Peyer's patch (tissue), 4 donors: ENCODE measurements around the gene USP37. TPM values are rescaled to one million over a fixed set of nuclear protein-coding genes. Genes with fewer than 3 reads are reported as not detected.
"Not testable (repeated sequence)": the region's sequence is repeated elsewhere in the genome, so short reads cannot be mapped to it uniquely, and the experiment has no call there.

Experiments
- DNase-seq, 3 donors: peaks; one replicate each; pipeline ENCODE4 v3.0.0-alpha.2; 2017 to 2019
- H3K27ac ChIP-seq, 4 donors: fragments of 200-600 bp; sonication (generic); one replicate each; pipeline ENCODE4 v1.5.1; 2016 to 2019
- H3K27me3 ChIP-seq, 2 donors: fragments of 200-600 bp; sonication (generic); one replicate each; pipeline ENCODE4 v1.5.1; 2019
- H3K36me3 ChIP-seq, 3 donors: fragments of 200-600 bp; sonication (generic); one replicate each; pipeline ENCODE4 v1.5.1; 2016 to 2019
- H3K4me1 ChIP-seq, 4 donors: fragments of 200-600 bp; sonication (generic); one replicate each; pipeline ENCODE4 v1.5.1; 2016 to 2019
- H3K4me3 ChIP-seq, 4 donors: fragments of 200-600 bp; sonication (generic); 1 replicate in 3 of 4; 2 replicates in 1 of 4; pipeline ENCODE4 v1.5.1; 2016 to 2019; ENCODE audit warnings: mild to moderate bottlenecking in 1 of 4
- H3K9me3 ChIP-seq, 4 donors: fragments of 200-600 bp; sonication (generic); one replicate each; pipeline ENCODE4 v1.5.1; 2016 to 2019; ENCODE audit warnings: mild to moderate bottlenecking in 1 of 4
- POLR2A ChIP-seq, 2 donors: fragments of 450-650 bp; IDR thresholded peaks; one replicate each; pipeline ENCODE4 v1.5.1; 2017; ENCODE audit warnings: antibody characterized with exemption in 2 of 2, mild to moderate bottlenecking in 2 of 2, moderate library complexity in 2 of 2
- total RNA-seq, 4 donors: library from RNA; depleted of rRNA; stranded (reverse); fragments of >200 nt; gene quantifications; one replicate each; pipeline ENCODE4 v1.1.0, GENCODE V29; 2016
- TF ChIP-seq, protein P1 (sequence below), 6 experiments: fragments of 450-650 bp in 4 of 6; fragments of 200-600 bp in 2 of 6; sonication (generic) in 1 of 6; IDR thresholded peaks; one replicate each; pipeline ENCODE4 v1.5.1; 2017 to 2019; ENCODE audit warnings: antibody characterized with exemption in 6 of 6, mild to moderate bottlenecking in 3 of 6, moderate library complexity in 1 of 6

USP37 gene
- total RNA-seq, 4 donors from 2014 or later: 12.6 to 44.6 (median 21.8) TPM

DNA sequence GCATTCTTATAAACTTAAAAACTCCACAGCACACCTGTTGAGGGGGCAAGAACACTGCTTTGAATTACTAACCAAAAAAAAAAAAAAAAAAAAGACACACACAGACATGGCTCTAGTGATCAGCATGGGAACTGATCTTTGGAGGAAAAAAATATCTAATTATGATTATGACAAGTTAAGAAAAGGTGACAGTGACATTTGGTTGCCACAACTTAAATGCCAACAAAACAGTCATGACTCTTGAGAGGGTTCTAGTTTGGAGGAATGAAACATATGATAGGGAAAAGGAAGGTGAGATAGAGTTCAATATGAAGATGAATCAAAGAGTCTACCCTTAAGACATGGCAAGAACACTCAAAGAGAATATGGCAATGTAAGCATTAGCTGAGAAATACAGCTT, 20.6 kb downstream of the USP37 start:
- no peak for TF ChIP-seq POLR2A (IDR thresholded peaks at IDR 0.05)
- TF ChIP-seq, protein P1, sequence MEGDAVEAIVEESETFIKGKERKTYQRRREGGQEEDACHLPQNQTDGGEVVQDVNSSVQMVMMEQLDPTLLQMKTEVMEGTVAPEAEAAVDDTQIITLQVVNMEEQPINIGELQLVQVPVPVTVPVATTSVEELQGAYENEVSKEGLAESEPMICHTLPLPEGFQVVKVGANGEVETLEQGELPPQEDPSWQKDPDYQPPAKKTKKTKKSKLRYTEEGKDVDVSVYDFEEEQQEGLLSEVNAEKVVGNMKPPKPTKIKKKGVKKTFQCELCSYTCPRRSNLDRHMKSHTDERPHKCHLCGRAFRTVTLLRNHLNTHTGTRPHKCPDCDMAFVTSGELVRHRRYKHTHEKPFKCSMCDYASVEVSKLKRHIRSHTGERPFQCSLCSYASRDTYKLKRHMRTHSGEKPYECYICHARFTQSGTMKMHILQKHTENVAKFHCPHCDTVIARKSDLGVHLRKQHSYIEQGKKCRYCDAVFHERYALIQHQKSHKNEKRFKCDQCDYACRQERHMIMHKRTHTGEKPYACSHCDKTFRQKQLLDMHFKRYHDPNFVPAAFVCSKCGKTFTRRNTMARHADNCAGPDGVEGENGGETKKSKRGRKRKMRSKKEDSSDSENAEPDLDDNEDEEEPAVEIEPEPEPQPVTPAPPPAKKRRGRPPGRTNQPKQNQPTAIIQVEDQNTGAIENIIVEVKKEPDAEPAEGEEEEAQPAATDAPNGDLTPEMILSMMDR (IDR thresholded peaks at IDR 0.05): no peak
- no peak overlapping the region for H3K4me3 ChIP-seq
- no peaks in the 10 kb centered on the region for H3K4me1 ChIP-seq
- DNase-seq: no peak
- no peaks in the 10 kb centered on the region for H3K27me3 ChIP-seq
- no peak overlapping the region for H3K27ac ChIP-seq
- H3K36me3 ChIP-seq: peaks cover 0 to 85% (median 0%) of the 10 kb centered on the region in 3 donors
- no peaks in the 10 kb centered on the region for H3K9me3 ChIP-seq

DNA sequence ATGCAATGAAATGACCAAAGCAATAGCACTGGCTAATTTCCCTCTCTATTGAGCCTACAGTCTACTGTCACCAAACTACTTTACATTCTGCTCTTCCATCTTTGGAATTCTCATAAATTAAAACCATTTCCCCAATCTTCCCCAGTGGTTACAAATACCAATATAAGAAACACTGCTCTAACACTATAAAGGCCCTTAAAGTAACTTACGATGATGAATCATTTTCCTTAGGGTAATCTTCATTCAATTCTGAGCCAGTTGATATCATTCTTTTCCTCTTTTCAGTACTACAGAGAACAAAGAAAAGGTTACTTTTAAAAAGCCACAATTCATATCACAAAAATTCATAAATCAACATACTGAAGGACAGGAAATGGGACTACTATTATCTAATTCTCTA, 22.1 kb downstream of the USP37 start:
- H3K27me3 ChIP-seq: no peaks in the 10 kb centered on the region
- H3K4me3 ChIP-seq: no peak overlapping the region
- DNase-seq: no peak
- H3K36me3 ChIP-seq: peaks cover 0 to 85% (median 0%) of the 10 kb centered on the region in 3 donors
- H3K27ac ChIP-seq: no peak overlapping the region
- TF ChIP-seq POLR2A (IDR thresholded peaks at IDR 0.05): no peak
- TF ChIP-seq, protein P1 (IDR thresholded peaks at IDR 0.05): no peak
- no peaks in the 10 kb centered on the region for H3K4me1 ChIP-seq
- no peaks in the 10 kb centered on the region for H3K9me3 ChIP-seq

GRCh38 chr2:218540015-218540414, 28.1 kb downstream of the USP37 start:
- Histone ChIP-seq H3K36me3 (peaks cover 0 to 72% (median 0%) of the 10 kb centered on the region in 3 donors), H3K4me1 (no peaks in the 10 kb centered on the region), H3K27ac (no peak overlapping the region), H3K9me3 (no peaks in the 10 kb centered on the region), H3K4me3 (no peak overlapping the region), H3K27me3 (no peaks in the 10 kb centered on the region)
- DNase-seq: no peak
- TF ChIP-seq POLR2A (IDR thresholded peaks at IDR 0.05): no peak
- TF ChIP-seq, protein P1 (IDR thresholded peaks at IDR 0.05): no peak

DNA sequence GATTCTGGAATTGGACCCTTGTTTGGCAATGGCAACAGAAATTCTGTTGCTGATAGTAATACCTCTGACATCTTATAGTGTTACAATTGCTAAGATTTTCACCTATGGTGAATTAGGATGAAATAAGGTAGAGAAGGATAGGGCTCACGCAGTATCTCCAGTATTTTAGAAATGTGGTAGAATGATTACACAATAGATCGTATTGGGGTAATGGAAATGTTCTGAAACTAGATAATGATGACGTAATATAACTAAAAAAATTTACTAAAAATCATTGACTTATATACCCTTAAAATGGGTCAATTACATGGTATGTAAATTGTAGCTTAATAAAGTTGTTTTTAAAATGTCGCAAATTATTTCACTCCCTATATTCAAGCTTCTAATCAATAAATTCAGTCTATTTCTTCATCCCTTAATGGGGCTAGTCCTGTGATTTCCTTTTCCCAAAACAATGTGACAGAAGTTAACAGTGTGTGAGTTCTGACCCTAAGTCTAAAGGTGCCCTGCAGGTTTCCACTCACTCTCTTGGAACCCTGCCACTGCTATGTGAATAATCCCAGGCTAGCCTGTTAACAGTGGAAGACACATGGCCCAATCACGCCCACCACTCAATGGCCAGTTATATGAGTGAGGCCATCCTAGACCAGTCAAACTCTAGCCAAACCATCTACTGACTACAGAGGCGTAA, 31.2 kb downstream of the USP37 start:
- no peaks in the 10 kb centered on the region for H3K27me3 ChIP-seq
- no peak for DNase-seq

DNA sequence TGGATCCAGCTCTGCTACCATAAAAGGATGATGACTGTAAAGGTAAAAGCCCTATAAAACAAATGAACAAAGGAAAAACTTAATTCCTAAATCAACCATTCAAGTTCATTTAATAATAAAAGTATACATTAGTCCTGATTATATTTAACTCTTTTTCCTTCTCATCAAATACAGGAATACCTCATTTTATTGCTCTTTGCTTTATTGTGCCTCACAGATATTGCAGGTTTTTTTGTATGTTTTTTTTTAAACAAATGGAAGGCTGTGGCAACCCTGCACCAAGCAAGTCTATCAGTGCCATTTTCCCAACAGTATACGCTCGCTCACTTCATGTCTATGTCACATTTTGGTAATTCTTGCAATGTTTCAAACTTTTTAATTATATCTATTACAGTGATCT, 38.2 kb downstream of the USP37 start:
- no peaks in the 10 kb centered on the region for H3K27me3 ChIP-seq
- H3K9me3 ChIP-seq: no peaks in the 10 kb centered on the region
- TF ChIP-seq, protein P1 (IDR thresholded peaks at IDR 0.05): no peak
- no peak for TF ChIP-seq POLR2A (IDR thresholded peaks at IDR 0.05)
- no peak overlapping the region for H3K27ac ChIP-seq
- DNase-seq: no peak
- peaks cover 0 to 84% (median 0%) of the 10 kb centered on the region in 3 donors for H3K36me3 ChIP-seq
- H3K4me3 ChIP-seq: no peak overlapping the region
- H3K4me1 ChIP-seq: no peaks in the 10 kb centered on the region

More for the DNA sequence above, 31.2 kb downstream of the USP37 start:
- Histone ChIP-seq H3K27ac (no peak overlapping the region), H3K36me3 (peaks cover 0 to 64% (median 0%) of the 10 kb centered on the region in 3 donors), H3K9me3 (no peaks in the 10 kb centered on the region), H3K4me3 (no peak overlapping the region), H3K4me1 (no peaks in the 10 kb centered on the region)
- TF ChIP-seq POLR2A (IDR thresholded peaks at IDR 0.05): no peak
- TF ChIP-seq, protein P1 (IDR thresholded peaks at IDR 0.05): no peak

GRCh38 chr2:218528409-218528808, 39.7 kb downstream of the USP37 start:
- not testable (repeated sequence) for H3K9me3 ChIP-seq, DNase-seq, H3K4me3 ChIP-seq, H3K27me3 ChIP-seq, H3K27ac ChIP-seq, H3K4me1 ChIP-seq
- peaks cover 0 to 89% (median 0%) of the 10 kb centered on the region in 3 donors for H3K36me3 ChIP-seq
